Measurements from ENCODE around the gene RPL12. TPM values are rescaled to one million over a fixed set of nuclear protein-coding genes. Genes with fewer than 3 reads are reported as not detected.

RPL12 gene
- total and polyA plus RNA-seq, 9 of the 15 experiments (the other 6 are each of a cell fraction or from before 2014, with no cell fraction given) = 1,614 to 4,558 (median 2,531) TPM

- TF ChIP-seq, protein P1, sequence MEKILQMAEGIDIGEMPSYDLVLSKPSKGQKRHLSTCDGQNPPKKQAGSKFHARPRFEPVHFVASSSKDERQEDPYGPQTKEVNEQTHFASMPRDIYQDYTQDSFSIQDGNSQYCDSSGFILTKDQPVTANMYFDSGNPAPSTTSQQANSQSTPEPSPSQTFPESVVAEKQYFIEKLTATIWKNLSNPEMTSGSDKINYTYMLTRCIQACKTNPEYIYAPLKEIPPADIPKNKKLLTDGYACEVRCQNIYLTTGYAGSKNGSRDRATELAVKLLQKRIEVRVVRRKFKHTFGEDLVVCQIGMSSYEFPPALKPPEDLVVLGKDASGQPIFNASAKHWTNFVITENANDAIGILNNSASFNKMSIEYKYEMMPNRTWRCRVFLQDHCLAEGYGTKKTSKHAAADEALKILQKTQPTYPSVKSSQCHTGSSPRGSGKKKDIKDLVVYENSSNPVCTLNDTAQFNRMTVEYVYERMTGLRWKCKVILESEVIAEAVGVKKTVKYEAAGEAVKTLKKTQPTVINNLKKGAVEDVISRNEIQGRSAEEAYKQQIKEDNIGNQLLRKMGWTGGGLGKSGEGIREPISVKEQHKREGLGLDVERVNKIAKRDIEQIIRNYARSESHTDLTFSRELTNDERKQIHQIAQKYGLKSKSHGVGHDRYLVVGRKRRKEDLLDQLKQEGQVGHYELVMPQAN (IDR thresholded peaks at IDR 0.05; ENCODE audit: borderline replicate concordance) = peak; percentile 64
- TF ChIP-seq, protein P2, sequence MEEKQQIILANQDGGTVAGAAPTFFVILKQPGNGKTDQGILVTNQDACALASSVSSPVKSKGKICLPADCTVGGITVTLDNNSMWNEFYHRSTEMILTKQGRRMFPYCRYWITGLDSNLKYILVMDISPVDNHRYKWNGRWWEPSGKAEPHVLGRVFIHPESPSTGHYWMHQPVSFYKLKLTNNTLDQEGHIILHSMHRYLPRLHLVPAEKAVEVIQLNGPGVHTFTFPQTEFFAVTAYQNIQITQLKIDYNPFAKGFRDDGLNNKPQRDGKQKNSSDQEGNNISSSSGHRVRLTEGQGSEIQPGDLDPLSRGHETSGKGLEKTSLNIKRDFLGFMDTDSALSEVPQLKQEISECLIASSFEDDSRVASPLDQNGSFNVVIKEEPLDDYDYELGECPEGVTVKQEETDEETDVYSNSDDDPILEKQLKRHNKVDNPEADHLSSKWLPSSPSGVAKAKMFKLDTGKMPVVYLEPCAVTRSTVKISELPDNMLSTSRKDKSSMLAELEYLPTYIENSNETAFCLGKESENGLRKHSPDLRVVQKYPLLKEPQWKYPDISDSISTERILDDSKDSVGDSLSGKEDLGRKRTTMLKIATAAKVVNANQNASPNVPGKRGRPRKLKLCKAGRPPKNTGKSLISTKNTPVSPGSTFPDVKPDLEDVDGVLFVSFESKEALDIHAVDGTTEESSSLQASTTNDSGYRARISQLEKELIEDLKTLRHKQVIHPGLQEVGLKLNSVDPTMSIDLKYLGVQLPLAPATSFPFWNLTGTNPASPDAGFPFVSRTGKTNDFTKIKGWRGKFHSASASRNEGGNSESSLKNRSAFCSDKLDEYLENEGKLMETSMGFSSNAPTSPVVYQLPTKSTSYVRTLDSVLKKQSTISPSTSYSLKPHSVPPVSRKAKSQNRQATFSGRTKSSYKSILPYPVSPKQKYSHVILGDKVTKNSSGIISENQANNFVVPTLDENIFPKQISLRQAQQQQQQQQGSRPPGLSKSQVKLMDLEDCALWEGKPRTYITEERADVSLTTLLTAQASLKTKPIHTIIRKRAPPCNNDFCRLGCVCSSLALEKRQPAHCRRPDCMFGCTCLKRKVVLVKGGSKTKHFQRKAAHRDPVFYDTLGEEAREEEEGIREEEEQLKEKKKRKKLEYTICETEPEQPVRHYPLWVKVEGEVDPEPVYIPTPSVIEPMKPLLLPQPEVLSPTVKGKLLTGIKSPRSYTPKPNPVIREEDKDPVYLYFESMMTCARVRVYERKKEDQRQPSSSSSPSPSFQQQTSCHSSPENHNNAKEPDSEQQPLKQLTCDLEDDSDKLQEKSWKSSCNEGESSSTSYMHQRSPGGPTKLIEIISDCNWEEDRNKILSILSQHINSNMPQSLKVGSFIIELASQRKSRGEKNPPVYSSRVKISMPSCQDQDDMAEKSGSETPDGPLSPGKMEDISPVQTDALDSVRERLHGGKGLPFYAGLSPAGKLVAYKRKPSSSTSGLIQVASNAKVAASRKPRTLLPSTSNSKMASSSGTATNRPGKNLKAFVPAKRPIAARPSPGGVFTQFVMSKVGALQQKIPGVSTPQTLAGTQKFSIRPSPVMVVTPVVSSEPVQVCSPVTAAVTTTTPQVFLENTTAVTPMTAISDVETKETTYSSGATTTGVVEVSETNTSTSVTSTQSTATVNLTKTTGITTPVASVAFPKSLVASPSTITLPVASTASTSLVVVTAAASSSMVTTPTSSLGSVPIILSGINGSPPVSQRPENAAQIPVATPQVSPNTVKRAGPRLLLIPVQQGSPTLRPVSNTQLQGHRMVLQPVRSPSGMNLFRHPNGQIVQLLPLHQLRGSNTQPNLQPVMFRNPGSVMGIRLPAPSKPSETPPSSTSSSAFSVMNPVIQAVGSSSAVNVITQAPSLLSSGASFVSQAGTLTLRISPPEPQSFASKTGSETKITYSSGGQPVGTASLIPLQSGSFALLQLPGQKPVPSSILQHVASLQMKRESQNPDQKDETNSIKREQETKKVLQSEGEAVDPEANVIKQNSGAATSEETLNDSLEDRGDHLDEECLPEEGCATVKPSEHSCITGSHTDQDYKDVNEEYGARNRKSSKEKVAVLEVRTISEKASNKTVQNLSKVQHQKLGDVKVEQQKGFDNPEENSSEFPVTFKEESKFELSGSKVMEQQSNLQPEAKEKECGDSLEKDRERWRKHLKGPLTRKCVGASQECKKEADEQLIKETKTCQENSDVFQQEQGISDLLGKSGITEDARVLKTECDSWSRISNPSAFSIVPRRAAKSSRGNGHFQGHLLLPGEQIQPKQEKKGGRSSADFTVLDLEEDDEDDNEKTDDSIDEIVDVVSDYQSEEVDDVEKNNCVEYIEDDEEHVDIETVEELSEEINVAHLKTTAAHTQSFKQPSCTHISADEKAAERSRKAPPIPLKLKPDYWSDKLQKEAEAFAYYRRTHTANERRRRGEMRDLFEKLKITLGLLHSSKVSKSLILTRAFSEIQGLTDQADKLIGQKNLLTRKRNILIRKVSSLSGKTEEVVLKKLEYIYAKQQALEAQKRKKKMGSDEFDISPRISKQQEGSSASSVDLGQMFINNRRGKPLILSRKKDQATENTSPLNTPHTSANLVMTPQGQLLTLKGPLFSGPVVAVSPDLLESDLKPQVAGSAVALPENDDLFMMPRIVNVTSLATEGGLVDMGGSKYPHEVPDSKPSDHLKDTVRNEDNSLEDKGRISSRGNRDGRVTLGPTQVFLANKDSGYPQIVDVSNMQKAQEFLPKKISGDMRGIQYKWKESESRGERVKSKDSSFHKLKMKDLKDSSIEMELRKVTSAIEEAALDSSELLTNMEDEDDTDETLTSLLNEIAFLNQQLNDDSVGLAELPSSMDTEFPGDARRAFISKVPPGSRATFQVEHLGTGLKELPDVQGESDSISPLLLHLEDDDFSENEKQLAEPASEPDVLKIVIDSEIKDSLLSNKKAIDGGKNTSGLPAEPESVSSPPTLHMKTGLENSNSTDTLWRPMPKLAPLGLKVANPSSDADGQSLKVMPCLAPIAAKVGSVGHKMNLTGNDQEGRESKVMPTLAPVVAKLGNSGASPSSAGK (IDR thresholded peaks at IDR 0.05) = peak; percentile 50
- no peak for TF ChIP-seq KDM1A (IDR thresholded peaks at IDR 0.05)
- TF ChIP-seq ELK3 (CRISPR knock-in tag; IDR thresholded peaks at IDR 0.05) = no peak
- TF ChIP-seq, protein P3, sequence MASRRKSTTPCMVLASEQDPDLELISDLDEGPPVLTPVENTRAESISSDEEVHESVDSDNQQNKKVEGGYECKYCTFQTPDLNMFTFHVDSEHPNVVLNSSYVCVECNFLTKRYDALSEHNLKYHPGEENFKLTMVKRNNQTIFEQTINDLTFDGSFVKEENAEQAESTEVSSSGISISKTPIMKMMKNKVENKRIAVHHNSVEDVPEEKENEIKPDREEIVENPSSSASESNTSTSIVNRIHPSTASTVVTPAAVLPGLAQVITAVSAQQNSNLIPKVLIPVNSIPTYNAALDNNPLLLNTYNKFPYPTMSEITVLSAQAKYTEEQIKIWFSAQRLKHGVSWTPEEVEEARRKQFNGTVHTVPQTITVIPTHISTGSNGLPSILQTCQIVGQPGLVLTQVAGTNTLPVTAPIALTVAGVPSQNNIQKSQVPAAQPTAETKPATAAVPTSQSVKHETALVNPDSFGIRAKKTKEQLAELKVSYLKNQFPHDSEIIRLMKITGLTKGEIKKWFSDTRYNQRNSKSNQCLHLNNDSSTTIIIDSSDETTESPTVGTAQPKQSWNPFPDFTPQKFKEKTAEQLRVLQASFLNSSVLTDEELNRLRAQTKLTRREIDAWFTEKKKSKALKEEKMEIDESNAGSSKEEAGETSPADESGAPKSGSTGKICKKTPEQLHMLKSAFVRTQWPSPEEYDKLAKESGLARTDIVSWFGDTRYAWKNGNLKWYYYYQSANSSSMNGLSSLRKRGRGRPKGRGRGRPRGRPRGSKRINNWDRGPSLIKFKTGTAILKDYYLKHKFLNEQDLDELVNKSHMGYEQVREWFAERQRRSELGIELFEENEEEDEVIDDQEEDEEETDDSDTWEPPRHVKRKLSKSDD (conservative IDR thresholded peaks at IDR 0.05; ENCODE audit: low read length) = peak; percentile 99
- peak; percentile 84 for TF ChIP-seq RBM39 (optimal IDR thresholded peaks at IDR 0.05; ENCODE audit: low read depth, low read length)
These were observed at the start of gene RPL12, which contains the start of gene LRSAM1 (continued) for GRCh38 chr9:127450830-127451607.

Measured in K562 (cell line).